NB4 (cell line): ENCODE measurements around the gene LRRN3.

Source experiments
- MYC ChIP-seq: IDR thresholded peaks from 2 replicates; pipeline ENCODE4 v1.6.1; 2011; ENCODE audit warnings: low read depth, low read length
- POLR2A ChIP-seq: IDR thresholded peaks from 2 replicates; pipeline ENCODE4 v1.6.1; 2011; ENCODE audit warnings: mild to moderate bottlenecking; ENCODE audit not compliant: insufficient read length; ENCODE audit errors: extremely low read depth
- TF ChIP-seq, protein P1 (sequence below): IDR thresholded peaks from one replicate; pipeline ENCODE4 v1.5.1; 2012; ENCODE audit warnings: low read depth, low read length

DNA sequence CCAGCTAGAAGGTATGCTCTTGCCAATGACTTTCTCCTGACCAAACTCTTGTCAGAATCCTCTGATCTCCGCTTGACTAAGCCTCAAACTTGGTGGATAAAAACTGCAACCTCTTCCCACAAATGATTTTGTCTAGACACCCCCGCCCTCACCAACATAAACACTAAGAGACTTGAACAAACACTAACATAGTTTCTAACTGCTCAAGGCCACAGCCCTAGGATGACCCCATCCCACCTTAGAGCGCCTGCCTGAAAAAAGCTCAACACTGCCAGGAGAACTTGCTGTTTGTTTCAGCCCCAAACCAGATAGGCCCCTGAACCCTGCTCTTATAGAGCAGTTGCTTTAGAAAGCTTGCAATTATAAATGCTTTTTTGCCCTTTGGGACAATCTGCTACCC, 71.8 kb downstream of the LRRN3 start:
- TF ChIP-seq POLR2A (no peak), MYC (no peak)
- TF ChIP-seq, protein P1, sequence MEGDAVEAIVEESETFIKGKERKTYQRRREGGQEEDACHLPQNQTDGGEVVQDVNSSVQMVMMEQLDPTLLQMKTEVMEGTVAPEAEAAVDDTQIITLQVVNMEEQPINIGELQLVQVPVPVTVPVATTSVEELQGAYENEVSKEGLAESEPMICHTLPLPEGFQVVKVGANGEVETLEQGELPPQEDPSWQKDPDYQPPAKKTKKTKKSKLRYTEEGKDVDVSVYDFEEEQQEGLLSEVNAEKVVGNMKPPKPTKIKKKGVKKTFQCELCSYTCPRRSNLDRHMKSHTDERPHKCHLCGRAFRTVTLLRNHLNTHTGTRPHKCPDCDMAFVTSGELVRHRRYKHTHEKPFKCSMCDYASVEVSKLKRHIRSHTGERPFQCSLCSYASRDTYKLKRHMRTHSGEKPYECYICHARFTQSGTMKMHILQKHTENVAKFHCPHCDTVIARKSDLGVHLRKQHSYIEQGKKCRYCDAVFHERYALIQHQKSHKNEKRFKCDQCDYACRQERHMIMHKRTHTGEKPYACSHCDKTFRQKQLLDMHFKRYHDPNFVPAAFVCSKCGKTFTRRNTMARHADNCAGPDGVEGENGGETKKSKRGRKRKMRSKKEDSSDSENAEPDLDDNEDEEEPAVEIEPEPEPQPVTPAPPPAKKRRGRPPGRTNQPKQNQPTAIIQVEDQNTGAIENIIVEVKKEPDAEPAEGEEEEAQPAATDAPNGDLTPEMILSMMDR, result no peak
